Measurements from ENCODE around the gene HS6ST3.

GRCh38 chr13:96540670-96541069 lies 450.8 kb downstream of the HS6ST3 start:
- TF ChIP-seq RERE (CRISPR knock-in tag; IDR thresholded peaks at IDR 0.05; ENCODE audit: borderline replicate concordance) (no peak), ZNF274 (IDR thresholded peaks at IDR 0.05; ENCODE audit: borderline replicate concordance, low read depth, low read length) (no peak), NRF1 (conservative IDR thresholded peaks at IDR 0.05 in 1 of 2, IDR thresholded peaks at IDR 0.05 in 1 of 2) (no peak), HDAC6 (IDR thresholded peaks at IDR 0.05; ENCODE audit: low read depth, low read length) (no peak), ZNF184 (CRISPR knock-in tag; IDR thresholded peaks at IDR 0.05) (no peak), NFYB (IDR thresholded peaks at IDR 0.05; ENCODE audit: extremely low read depth, insufficient read length) (no peak), SIN3B (IDR thresholded peaks at IDR 0.05; ENCODE audit: low read depth) (no peak), SMAD1 (IDR thresholded peaks at IDR 0.05; ENCODE audit: low read depth, low read length, partially characterized antibody) (no peak), ATF4 (CRISPR knock-in tag; IDR thresholded peaks at IDR 0.05) (no peak), BRD4 (IDR thresholded peaks at IDR 0.05) (no peak), FOXJ3 (CRISPR knock-in tag; IDR thresholded peaks at IDR 0.05) (no peak)
